HepG2 (cell line): ENCODE data around the gene TALDO1. TPM values are rescaled to one million over a fixed set of nuclear protein-coding genes. Genes with fewer than 3 reads are reported as not detected.

Experiments
- CAMTA2 ChIP-seq: sonication (generic); formaldehyde crosslinking; IDR thresholded peaks from 2 replicates; pipeline ENCODE4 v1.4.0; 2020; ENCODE audit warnings: mild to moderate bottlenecking, missing genetic modification reagents, borderline replicate concordance
- ETV6 ChIP-seq: sonication (generic); formaldehyde crosslinking; conservative IDR thresholded peaks from 2 replicates; pipeline ENCODE4 v1.4.0; 2020; ENCODE audit warnings: missing genetic modification reagents
- HMG20A ChIP-seq: IDR thresholded peaks from 2 replicates; pipeline ENCODE4 v1.6.1; 2016; ENCODE audit warnings: borderline replicate concordance
- KDM4B ChIP-seq: sonication (generic); formaldehyde crosslinking; IDR thresholded peaks from 2 replicates; pipeline ENCODE4 v1.4.0; 2020; ENCODE audit warnings: missing genetic modification reagents
- MED1 ChIP-seq: sonication (generic); formaldehyde crosslinking; IDR thresholded peaks from 2 replicates; pipeline ENCODE4 v1.4.0; 2020; ENCODE audit warnings: missing genetic modification reagents
- NCOA1 ChIP-seq: sonication (generic); formaldehyde crosslinking; IDR thresholded peaks from 2 replicates; pipeline ENCODE4 v1.9.0; 2021; ENCODE audit warnings: missing genetic modification reagents
- POGZ ChIP-seq: sonication (generic); formaldehyde crosslinking; IDR thresholded peaks from 2 replicates; pipeline ENCODE4 v1.4.0; 2020; ENCODE audit warnings: mild to moderate bottlenecking, missing genetic modification reagents
- SIX4 ChIP-seq: sonication (generic); formaldehyde crosslinking; IDR thresholded peaks from 2 replicates; pipeline ENCODE4 v1.4.0; 2020; ENCODE audit warnings: missing genetic modification reagents
- SOX6 ChIP-seq, 2 experiments: fragments of 450-650 bp in 1 of 2; sonication (generic) in 1 of 2; formaldehyde crosslinking in 1 of 2; IDR thresholded peaks; 2 replicates each; pipeline versions ENCODE4 v1.4.0 to v1.6.1; 2017 to 2020; ENCODE audit warnings: antibody characterized with exemption in 1 of 2, mild to moderate bottlenecking in 1 of 2, missing genetic modification reagents in 1 of 2
- TFAP4 ChIP-seq: sonication (generic); IDR thresholded peaks from 2 replicates; pipeline ENCODE4 v1.6.1; 2016; ENCODE audit warnings: low read depth, borderline replicate concordance
- ZNF207 ChIP-seq: fragments of 450-650 bp; IDR thresholded peaks from 2 replicates; pipeline ENCODE4 v1.6.1; 2016; ENCODE audit warnings: antibody characterized with exemption, borderline replicate concordance
- ZNF274 ChIP-seq: sonication (generic); formaldehyde crosslinking; IDR thresholded peaks from 2 replicates; pipeline ENCODE4 v1.5.1; 2020; ENCODE audit warnings: mild to moderate bottlenecking, missing genetic modification reagents
- ZNF609 ChIP-seq: sonication (generic); formaldehyde crosslinking; IDR thresholded peaks from 2 replicates; pipeline ENCODE4 v1.4.0; 2020; ENCODE audit warnings: mild to moderate bottlenecking, missing genetic modification reagents, borderline replicate concordance
- ZNF646 ChIP-seq: sonication (generic); formaldehyde crosslinking; IDR thresholded peaks from 2 replicates; pipeline ENCODE4 v1.9.0; 2021; ENCODE audit warnings: mild to moderate bottlenecking, missing genetic modification reagents
- polyA plus RNA-seq, 8 experiments: library from polyadenylated mRNA; depleted of rRNA in 3 of 8; stranded (reverse) in 7 of 8; unstranded in 1 of 8; fragments of >200 nt; fragmentation: Illumina TruSeq in 4 of 8; extraction: Trizol in 4 of 8; gene quantifications; 2 replicates each; pipeline versions ENCODE4 v1.2.1 to v1.2.3, GENCODE V29; 2011 to 2016; ENCODE audit warnings: low read depth in 4 of 8, missing spikeins in 1 of 8, mixed read lengths in 1 of 8; ENCODE audit not compliant: insufficient read depth in 1 of 8
- total RNA-seq, 5 experiments: library from RNA; depleted of rRNA; stranded (reverse); fragments of >200 nt; fragmentation: Illumina TruSeq; extraction: Trizol; gene quantifications; 2 replicates each; pipeline ENCODE4 v1.2.3, GENCODE V29; 2016; ENCODE audit warnings: low read depth in 1 of 5

The TALDO1 gene
- total and polyA plus RNA-seq, 2 of the 13 experiments (the other 11 are each of a cell fraction or from before 2014, with no cell fraction given): 107 to 240 TPM

GRCh38 chr11:777288-778255, 30.3 kb downstream of the TALDO1 start, which contains the start of gene GATD1 (continued):
- TF ChIP-seq NCOA1 (CRISPR knock-in tag) (no peak), POGZ (no peak), ZNF207 (no peak), SIX4 (CRISPR knock-in tag) (no peak), ZNF609 (CRISPR knock-in tag) (0 out of 2 replicates have a peak, but pooled peaks have one; percentile 3), ETV6 (CRISPR knock-in tag) (no peak), ZNF274 (CRISPR knock-in tag) (0 out of 2 replicates have a peak, but pooled peaks have one; percentile 27), HMG20A (CRISPR knock-in tag) (no peak), TFAP4 (no peak), SOX6 (IDR thresholded peaks at IDR 0.05) (no peak), SOX6 (CRISPR knock-in tag; IDR thresholded peaks at IDR 0.05) (no peak), CAMTA2 (no peak), MED1 (CRISPR knock-in tag) (peak; percentile 63), ZNF646 (CRISPR knock-in tag) (no peak), KDM4B (CRISPR knock-in tag) (no peak)
